ENCODE results near the gene KCNK17.

KCNK17 gene

DNA sequence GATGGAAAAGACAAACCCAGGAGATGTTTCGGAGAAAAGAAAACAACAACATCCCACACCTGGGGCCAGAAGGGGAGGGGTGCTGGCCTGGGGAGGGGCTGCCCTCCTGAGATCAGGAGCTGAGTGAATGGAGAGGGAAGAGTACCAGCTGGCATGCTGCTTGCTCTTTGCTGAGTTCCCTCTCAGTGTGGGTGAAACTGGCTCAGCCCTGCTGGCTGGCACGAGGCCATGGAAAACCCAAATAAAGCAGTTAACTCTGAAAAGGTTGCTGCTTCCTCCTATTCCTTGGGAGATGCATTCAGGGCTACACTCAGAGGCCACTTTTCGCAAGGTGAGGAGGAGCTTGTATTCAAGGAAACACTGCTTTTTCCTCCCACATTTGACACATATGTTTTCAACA, 16.3 kb upstream of the KCNK17 start:
- DNase-seq: no peak
- TF ChIP-seq, protein P1, sequence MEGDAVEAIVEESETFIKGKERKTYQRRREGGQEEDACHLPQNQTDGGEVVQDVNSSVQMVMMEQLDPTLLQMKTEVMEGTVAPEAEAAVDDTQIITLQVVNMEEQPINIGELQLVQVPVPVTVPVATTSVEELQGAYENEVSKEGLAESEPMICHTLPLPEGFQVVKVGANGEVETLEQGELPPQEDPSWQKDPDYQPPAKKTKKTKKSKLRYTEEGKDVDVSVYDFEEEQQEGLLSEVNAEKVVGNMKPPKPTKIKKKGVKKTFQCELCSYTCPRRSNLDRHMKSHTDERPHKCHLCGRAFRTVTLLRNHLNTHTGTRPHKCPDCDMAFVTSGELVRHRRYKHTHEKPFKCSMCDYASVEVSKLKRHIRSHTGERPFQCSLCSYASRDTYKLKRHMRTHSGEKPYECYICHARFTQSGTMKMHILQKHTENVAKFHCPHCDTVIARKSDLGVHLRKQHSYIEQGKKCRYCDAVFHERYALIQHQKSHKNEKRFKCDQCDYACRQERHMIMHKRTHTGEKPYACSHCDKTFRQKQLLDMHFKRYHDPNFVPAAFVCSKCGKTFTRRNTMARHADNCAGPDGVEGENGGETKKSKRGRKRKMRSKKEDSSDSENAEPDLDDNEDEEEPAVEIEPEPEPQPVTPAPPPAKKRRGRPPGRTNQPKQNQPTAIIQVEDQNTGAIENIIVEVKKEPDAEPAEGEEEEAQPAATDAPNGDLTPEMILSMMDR (IDR thresholded peaks at IDR 0.05): no peak
- Mint-ChIP-seq H3K27me3 (ENCODE audit: low read depth, poor library complexity) (peaks cover 60% of the 10 kb centered on the region), H3K36me3 (ENCODE audit: low read depth) (no peaks in the 10 kb centered on the region), H3K4me1 (peaks cover 26% of the 10 kb centered on the region), H3K9me3 (no peaks in the 10 kb centered on the region), H3K4me3 (no peak overlapping the region), H3K27ac (no peak overlapping the region)

DNA sequence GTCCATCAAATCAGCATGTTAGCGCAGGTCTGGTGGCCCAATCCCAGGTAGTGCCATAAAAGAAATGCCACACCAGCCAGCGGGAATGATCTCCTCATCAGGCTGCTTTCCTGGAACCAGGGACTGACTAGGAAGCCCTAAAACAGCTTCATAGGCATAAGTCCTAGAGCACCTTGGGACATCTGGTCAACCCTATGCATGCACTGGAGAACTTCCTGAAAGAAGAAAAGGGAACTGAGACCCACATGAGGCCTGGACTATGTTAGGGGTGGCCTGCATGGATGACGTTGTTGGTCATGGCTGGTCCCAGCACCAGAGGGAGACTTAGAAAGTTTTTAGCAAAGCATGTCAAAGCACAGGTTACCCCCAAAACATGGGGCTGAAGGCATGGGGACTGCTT, 15.8 kb upstream of the KCNK17 start:
- H3K9me3 Mint-ChIP-seq: no peaks in the 10 kb centered on the region
- DNase-seq: no peak
- peaks cover 30% of the 10 kb centered on the region for H3K4me1 Mint-ChIP-seq
- TF ChIP-seq, protein P1 (IDR thresholded peaks at IDR 0.05): no peak
- H3K36me3 Mint-ChIP-seq (ENCODE audit: low read depth): no peaks in the 10 kb centered on the region
- H3K4me3 Mint-ChIP-seq: no peak overlapping the region
- peaks cover 60% of the 10 kb centered on the region for H3K27me3 Mint-ChIP-seq (ENCODE audit: low read depth, poor library complexity)
- no peak overlapping the region for H3K27ac Mint-ChIP-seq

DNA sequence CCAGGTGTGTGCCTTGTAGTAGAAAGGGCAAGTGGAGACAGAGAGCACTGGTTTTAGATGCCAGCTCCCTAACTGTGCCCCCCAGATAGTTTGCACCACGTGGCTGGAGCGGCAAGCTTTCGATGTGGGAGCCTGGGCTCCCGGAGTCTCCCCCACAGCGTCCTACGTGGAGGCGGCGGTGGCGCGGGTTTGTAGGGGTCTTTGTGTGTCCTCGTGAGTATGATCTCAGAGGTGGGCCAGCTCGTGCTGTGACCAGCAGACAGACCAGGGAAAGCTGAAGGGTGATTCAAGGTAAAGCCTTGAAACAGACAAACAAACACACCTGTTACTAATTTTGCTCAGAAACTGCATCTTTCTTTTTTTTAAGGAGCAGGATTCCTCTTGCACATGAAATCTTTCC, 13.8 kb upstream of the KCNK17 start:
- peaks cover 64% of the 10 kb centered on the region for H3K27me3 Mint-ChIP-seq (ENCODE audit: low read depth, poor library complexity)
- TF ChIP-seq, protein P1 (IDR thresholded peaks at IDR 0.05): no peak
- H3K36me3 Mint-ChIP-seq (ENCODE audit: low read depth): no peaks in the 10 kb centered on the region
- H3K4me3 Mint-ChIP-seq: no peak overlapping the region
- no peak overlapping the region for H3K27ac Mint-ChIP-seq
- peaks cover 30% of the 10 kb centered on the region for H3K4me1 Mint-ChIP-seq
- DNase-seq: no peak
- H3K9me3 Mint-ChIP-seq: no peaks in the 10 kb centered on the region

DNA sequence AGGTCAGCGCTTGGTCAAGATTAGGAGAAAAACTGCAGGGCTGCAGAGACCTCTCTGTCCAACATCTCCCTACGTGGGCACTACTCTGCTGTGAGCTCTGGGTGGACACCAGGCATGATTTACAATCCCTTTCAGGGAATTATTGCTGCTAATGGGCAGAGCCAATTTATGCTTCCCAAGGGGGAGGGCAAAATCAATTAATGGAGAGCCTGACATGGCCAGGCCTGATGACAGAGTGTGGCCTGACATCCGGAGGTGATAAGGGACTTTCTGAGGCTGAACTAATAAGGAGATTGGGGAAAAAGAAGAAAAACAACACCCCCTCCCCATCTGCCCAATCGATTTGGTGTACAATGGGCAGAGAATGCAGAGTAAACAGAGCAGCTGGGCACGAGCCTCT, 13.3 kb upstream of the KCNK17 start:
- no peaks in the 10 kb centered on the region for H3K9me3 Mint-ChIP-seq
- peaks cover 30% of the 10 kb centered on the region for H3K4me1 Mint-ChIP-seq
- TF ChIP-seq, protein P1 (IDR thresholded peaks at IDR 0.05): no peak
- H3K27ac Mint-ChIP-seq: no peak overlapping the region
- H3K36me3 Mint-ChIP-seq (ENCODE audit: low read depth): no peaks in the 10 kb centered on the region
- DNase-seq: no peak
- no peak overlapping the region for H3K4me3 Mint-ChIP-seq
- peaks cover 64% of the 10 kb centered on the region for H3K27me3 Mint-ChIP-seq (ENCODE audit: low read depth, poor library complexity)

DNA sequence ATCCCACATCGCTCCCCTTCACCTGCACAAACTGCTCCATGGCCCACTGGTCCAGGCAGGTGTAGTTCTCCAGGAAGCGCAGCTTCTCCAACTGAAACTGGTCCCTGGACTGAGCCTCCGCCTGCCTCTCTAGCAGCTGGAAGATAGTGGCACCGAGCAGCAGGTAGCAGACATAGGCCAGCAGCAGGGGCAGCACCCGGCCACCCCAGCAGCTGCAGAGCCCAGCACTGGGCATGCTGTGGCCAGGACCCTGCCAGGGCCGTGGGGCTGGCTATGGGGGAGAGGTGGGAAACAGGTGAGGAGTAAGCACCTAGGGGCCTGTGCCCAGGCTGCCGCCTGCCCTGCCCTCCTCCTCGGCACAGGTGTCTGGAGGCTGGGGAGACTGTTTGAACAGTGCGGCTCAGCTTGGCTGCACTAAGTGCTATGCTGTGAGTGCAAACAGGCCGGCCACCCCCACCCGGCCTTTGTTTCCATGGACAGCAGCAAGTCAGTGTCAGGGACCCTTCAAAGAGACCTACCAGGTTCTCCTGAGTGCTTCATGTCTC, 8.2 kb upstream of the KCNK17 start, which contains the start of gene KCNK16:
Gene KCNK16 (minus strand): TSS at position 397 of the 545 bp plus-strand sequence. CDS start 162 bp downstream, at position 235.
- H3K36me3 Mint-ChIP-seq (ENCODE audit: low read depth): no peaks in the 10 kb centered on the region
- TF ChIP-seq, protein P1 (IDR thresholded peaks at IDR 0.05): no peak
- no peak within 1 kb of the TSS for H3K4me3 Mint-ChIP-seq
- H3K9me3 Mint-ChIP-seq: no peaks in the 10 kb centered on the region
- H3K27me3 Mint-ChIP-seq (ENCODE audit: low read depth, poor library complexity): peaks cover 61% of the 10 kb centered on the region
- no peak within 1 kb of the TSS for H3K27ac Mint-ChIP-seq
- peaks cover 23% of the 10 kb centered on the region for H3K4me1 Mint-ChIP-seq
- no peak for DNase-seq

DNA sequence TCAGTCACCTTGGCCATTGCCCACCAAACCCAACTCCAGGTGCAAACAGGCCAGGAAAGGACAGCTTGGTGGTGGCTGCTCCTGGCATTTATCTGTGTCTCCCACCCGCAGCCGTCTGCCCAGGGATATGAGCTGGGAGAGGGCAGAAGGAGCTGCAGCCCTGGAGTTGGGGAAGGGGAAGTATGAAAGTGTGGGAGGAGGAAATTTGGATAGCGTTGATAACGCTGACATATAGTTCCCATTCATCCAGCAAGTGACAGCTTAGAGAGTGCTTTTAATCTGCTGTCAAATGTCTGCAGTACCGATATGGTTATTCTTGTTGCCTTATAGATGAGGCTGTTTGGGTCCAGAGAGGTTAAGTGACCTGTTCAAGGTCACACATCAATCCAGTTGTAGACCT, 7.5 kb upstream of the KCNK17 start:
- Mint-ChIP-seq H3K36me3 (ENCODE audit: low read depth) (no peaks in the 10 kb centered on the region), H3K4me1 (peaks cover 17% of the 10 kb centered on the region), H3K4me3 (no peak overlapping the region), H3K27ac (no peak overlapping the region), H3K9me3 (no peaks in the 10 kb centered on the region), H3K27me3 (ENCODE audit: low read depth, poor library complexity) (peaks cover 63% of the 10 kb centered on the region)
- DNase-seq: no peak
- TF ChIP-seq, protein P1 (IDR thresholded peaks at IDR 0.05): no peak
